Neural crest cell (in vitro differentiated cells): ENCODE data around the gene POLL. TPM values are rescaled to one million over a fixed set of nuclear protein-coding genes. Genes with fewer than 3 reads are reported as not detected.
A peak's percentile ranks its signal among the peaks of the same experiment; 100 is the strongest.

Source experiments
- DNase-seq: peaks from one replicate; pipeline ENCODE4 v3.0.0; 2021; ENCODE audit warnings: low read depth, mixed read lengths, low spot score
- H3K27ac Mint-ChIP-seq: one replicate; pipeline ENCODE4 v1.8.0; 2021; ENCODE audit warnings: mild to moderate bottlenecking, mixed read lengths; ENCODE audit not compliant: unreplicated experiment
- H3K27me3 Mint-ChIP-seq: 2 replicates; pipeline ENCODE4 v1.8.0; 2021; ENCODE audit warnings: low read depth, mild to moderate bottlenecking, mixed read lengths
- H3K36me3 Mint-ChIP-seq: 2 replicates; pipeline ENCODE4 v1.8.0; 2021; ENCODE audit warnings: low read depth, mild to moderate bottlenecking, mixed read lengths
- H3K4me1 Mint-ChIP-seq: 2 replicates; pipeline ENCODE4 v1.8.0; 2021; ENCODE audit warnings: mixed read lengths
- H3K4me3 Mint-ChIP-seq: one replicate; pipeline ENCODE4 v1.8.0; 2021; ENCODE audit warnings: mild to moderate bottlenecking, mixed read lengths
- H3K9me3 Mint-ChIP-seq: 2 replicates; pipeline ENCODE4 v1.8.0; 2021; ENCODE audit warnings: mixed read lengths
- total RNA-seq: library from RNA; stranded (reverse); gene quantifications from 2 replicates; pipeline ENCODE4 v1.2.1, GENCODE V29; 2021
- TF ChIP-seq, protein P1 (sequence below): fragments of 200-600 bp; sonication (generic); conservative IDR thresholded peaks from 2 replicates; pipeline ENCODE4 v1.5.0; 2021; ENCODE audit warnings: antibody characterized with exemption, mild to moderate bottlenecking

POLL gene
- total RNA-seq, 1 donor from 2014 or later: 36.3 TPM

- DNase-seq: no peak
- no peaks in the 10 kb centered on the region for H3K27me3 Mint-ChIP-seq
- H3K36me3 Mint-ChIP-seq: peaks cover 16% of the 10 kb centered on the region
- peaks cover 1% of the 10 kb centered on the region for H3K4me1 Mint-ChIP-seq
- no peak overlapping the region for H3K4me3 Mint-ChIP-seq
- TF ChIP-seq, protein P1, sequence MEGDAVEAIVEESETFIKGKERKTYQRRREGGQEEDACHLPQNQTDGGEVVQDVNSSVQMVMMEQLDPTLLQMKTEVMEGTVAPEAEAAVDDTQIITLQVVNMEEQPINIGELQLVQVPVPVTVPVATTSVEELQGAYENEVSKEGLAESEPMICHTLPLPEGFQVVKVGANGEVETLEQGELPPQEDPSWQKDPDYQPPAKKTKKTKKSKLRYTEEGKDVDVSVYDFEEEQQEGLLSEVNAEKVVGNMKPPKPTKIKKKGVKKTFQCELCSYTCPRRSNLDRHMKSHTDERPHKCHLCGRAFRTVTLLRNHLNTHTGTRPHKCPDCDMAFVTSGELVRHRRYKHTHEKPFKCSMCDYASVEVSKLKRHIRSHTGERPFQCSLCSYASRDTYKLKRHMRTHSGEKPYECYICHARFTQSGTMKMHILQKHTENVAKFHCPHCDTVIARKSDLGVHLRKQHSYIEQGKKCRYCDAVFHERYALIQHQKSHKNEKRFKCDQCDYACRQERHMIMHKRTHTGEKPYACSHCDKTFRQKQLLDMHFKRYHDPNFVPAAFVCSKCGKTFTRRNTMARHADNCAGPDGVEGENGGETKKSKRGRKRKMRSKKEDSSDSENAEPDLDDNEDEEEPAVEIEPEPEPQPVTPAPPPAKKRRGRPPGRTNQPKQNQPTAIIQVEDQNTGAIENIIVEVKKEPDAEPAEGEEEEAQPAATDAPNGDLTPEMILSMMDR: no peak
- no peak overlapping the region for H3K27ac Mint-ChIP-seq
- no peaks in the 10 kb centered on the region for H3K9me3 Mint-ChIP-seq
Observed at GRCh38 chr10:101550965-101551364, 37.1 kb downstream of the POLL start.

DNA sequence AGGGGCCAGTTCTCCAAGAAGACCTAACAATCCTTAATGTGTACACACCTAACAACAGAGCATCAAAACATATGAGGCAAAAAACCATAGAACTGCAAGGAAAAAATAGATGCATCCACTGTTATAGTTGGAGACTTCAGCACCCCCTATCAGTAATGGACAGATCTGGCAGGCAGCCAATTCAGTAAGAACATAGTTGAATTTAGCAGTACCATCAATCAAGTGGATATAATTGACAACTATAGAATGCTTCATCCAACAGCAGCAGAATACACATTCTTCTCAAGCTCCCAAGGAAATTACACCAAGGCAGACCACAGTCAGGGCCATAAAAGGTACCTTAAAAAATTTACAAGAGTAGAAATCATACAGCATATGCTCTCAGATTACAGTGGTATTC, 42.2 kb downstream of the POLL start:
- DNase-seq: no peak
- Mint-ChIP-seq H3K4me3 (no peak overlapping the region), H3K9me3 (no peaks in the 10 kb centered on the region), H3K36me3 (peaks cover 9% of the 10 kb centered on the region), H3K4me1 (peaks cover 5% of the 10 kb centered on the region), H3K27me3 (no peaks in the 10 kb centered on the region), H3K27ac (no peak overlapping the region)
- TF ChIP-seq, protein P1: no peak

DNA sequence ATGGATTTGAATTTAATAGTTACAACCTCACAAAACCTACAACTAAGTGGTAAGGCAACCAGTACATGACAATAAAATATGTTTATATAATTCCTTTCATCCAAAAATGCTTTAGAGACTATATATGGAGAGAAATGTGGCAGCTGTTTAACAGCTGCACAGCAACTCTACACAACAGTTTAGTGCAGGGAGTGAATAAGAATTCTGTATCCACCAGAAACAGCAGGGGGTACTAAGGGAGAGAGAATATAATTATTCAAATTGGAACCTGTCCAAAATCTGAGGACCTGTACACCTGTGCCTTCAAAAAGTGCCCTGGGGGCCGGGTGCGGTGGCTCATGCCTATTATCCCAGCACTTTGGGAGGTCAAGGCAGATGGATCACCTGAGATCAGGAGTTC, 49.6 kb downstream of the POLL start:
- no peak for DNase-seq
- Mint-ChIP-seq H3K4me1 (peaks cover 17% of the 10 kb centered on the region), H3K36me3 (peaks cover 5% of the 10 kb centered on the region), H3K27ac (no peak overlapping the region), H3K4me3 (no peak overlapping the region), H3K27me3 (no peaks in the 10 kb centered on the region), H3K9me3 (no peaks in the 10 kb centered on the region)
- TF ChIP-seq, protein P1: no peak

DNA sequence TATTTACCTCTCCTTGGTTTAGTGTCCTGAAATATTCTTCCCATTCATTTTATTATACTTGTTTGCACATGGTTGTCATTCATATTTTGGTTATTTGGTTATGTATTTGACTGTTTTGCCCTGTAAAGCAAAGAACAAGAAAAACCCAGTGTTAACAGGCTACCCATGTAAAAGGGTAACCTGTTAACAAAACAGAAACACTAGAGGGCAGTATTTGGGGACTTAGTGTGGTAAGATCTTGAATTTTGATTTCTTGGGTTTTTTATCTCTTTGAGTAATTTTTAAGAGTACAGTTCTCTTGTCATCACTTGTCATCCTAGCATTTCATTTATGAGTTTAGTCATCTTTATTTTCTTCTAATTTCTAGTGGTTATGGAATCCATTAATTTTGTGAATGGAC, 51.3 kb downstream of the POLL start:
- Mint-ChIP-seq H3K27me3 (no peaks in the 10 kb centered on the region), H3K4me3 (no peak overlapping the region), H3K9me3 (no peaks in the 10 kb centered on the region), H3K27ac (no peak overlapping the region), H3K36me3 (peaks cover 5% of the 10 kb centered on the region), H3K4me1 (peaks cover 17% of the 10 kb centered on the region)
- TF ChIP-seq, protein P1: peak; percentile 68
- no peak for DNase-seq

DNA sequence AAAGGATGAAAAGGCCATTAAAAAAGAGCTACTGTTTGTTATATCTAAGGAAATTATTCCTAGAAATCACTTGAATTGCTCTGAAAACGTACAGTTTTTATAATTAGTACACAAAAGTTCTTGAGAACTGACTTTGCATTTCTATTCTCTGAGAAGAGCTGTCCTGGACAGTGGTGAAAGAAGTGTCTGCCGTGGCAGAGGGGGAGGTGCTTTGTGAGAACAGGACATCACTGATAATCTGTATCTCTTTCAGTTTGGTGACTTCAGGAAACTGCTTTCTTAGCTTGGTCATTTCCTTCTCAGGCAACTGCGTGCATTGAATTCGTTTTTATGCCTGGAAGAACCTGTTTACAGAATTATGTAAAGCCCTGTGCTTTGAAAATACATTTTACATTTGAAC, 52.1 kb downstream of the POLL start:
- Mint-ChIP-seq H3K27me3 (no peaks in the 10 kb centered on the region), H3K4me1 (peaks cover 17% of the 10 kb centered on the region), H3K4me3 (no peak overlapping the region), H3K27ac (no peak overlapping the region), H3K9me3 (no peaks in the 10 kb centered on the region), H3K36me3 (peaks cover 5% of the 10 kb centered on the region)
- no peak for DNase-seq
- TF ChIP-seq, protein P1: no peak
